HG02981 (cell line): ENCODE results near the gene VWA5B2.

Source experiments
- ATAC-seq: cut with Tn5 transposase; IDR thresholded peaks from one replicate; pipeline ENCODE4 v1.9.1; 2021; ENCODE audit warnings: mild to moderate bottlenecking, moderate library complexity; ENCODE audit not compliant: unreplicated experiment

VWA5B2 gene

GRCh38 chr3:184272269-184272668 lies 42.9 kb downstream of the VWA5B2 start:
- ATAC-seq = no peak

DNA sequence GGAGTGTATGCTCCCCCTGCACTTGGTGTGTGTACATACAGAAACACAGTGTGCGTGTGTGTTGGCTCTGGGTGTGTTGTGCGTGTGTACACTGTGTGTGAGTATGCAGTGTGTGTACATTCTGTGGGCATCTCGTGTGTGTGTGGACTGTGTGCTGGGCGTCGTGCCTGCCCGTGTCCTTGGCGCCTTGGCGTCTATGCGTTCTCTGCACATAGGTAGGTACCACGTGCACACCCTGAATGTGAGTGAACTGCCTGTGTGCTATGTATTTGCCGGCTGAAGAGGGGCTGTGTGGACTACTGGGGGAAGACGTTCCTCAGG lies 46.0 kb downstream of the VWA5B2 start:
- no peak for ATAC-seq

- no peak for ATAC-seq
Observed at GRCh38 chr3:184275961-184276910, 46.9 kb downstream of the VWA5B2 start, which contains the start of gene ECE2. Gene ECE2, plus strand, starts transcription at chr3:184276022. Its CDS starts 132 bp downstream, at chr3:184276154.

DNA sequence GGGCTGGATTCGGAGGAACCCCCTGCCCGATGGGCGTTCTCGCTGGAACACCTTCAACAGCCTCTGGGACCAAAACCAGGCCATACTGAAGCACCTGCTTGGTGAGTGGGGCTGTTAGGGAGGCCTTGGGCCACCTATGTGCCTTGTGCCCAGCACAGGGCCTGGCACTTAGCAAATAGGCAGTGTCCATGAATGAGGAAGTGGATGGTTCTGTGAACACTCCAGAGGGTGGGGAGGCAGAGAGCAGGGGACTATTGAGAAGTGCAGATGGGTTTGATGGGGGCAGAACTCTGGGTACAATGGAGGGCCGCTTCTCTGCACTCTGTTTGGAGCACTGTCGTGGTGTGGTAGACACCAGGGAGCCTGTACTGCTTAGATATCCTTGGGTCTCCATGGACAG lies 48.0 kb downstream of the VWA5B2 start:
- ATAC-seq = no peak

GRCh38 chr3:184282941-184283340 lies 53.6 kb downstream of the VWA5B2 start:
- ATAC-seq = no peak

GRCh38 chr3:184283681-184284080 lies 54.3 kb downstream of the VWA5B2 start:
- no peak for ATAC-seq

GRCh38 chr3:184284696-184285095 lies 55.3 kb downstream of the VWA5B2 start:
- ATAC-seq = no peak

DNA sequence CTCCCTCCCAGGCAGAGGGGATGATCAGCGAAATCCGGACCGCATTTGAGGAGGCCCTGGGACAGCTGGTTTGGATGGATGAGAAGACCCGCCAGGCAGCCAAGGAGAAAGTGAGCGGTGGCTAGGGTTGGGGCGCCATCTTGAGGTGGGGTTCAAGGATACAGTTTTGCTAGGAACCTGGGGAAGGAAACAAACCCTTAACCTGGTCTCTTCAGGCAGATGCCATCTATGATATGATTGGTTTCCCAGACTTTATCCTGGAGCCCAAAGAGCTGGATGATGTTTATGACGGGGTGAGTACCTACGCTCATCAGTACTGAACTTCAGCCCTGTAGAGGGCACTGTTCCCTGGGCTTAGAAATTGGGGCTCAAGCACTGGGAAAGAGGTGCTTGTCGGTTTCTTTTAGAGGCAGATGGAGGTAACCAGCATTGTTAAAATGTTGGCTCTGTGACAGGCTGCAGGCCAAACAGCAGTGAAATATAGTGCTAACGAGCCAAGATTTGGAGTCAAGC lies 60.1 kb downstream of the VWA5B2 start:
- ATAC-seq = no peak

DNA sequence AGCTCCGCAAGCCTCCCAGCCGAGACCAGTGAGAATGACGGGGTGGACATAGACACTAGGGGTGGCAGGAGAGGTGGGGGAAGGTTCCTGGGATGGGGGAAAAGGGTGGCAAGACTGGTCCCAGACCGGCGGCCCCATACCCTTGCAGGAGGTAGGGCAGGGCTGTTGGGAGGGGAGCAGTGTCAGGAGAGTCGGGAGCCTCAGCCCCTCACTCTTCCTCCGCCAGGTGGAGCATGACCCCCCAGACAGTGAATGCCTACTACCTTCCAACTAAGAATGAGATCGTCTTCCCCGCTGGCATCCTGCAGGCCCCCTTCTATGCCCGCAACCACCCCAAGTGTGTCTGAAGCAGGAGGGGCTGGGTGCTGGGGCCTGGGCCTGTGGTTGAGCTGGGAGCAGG lies 60.9 kb downstream of the VWA5B2 start:
- no peak for ATAC-seq

DNA sequence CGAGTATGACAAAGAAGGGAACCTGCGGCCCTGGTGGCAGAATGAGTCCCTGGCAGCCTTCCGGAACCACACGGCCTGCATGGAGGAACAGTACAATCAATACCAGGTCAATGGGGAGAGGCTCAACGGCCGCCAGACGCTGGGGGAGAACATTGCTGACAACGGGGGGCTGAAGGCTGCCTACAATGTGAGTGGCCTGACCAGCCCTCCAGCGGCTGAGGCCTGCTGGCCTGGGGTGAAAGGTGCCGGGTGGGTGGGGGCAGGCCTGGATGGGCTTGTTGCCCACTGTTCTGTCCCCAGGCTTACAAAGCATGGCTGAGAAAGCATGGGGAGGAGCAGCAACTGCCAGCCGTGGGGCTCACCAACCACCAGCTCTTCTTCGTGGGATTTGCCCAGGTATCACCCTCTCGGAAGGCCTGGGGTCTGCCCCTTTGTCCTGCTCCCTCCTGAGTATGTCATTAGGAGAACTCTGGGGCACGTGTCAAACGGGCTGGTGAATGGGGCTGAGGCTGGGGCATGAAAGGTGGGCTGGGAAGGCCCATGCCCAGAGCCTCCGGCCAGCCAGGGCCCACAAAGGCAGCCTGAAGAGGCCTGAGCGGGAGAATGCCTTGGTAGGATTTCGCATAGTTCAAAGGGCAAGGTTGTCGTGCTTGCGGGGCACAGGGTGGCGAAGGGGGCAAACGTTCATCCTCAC lies 61.8 kb downstream of the VWA5B2 start:
- no peak for ATAC-seq
